ENCODE data around the gene KIAA1671. TPM values are rescaled to one million over a fixed set of nuclear protein-coding genes. Genes with fewer than 3 reads are reported as not detected.

The KIAA1671 gene
- total RNA-seq, 4 donors from 2014 or later, result 7.6 to 26.1 (median 16.7) TPM

DNA sequence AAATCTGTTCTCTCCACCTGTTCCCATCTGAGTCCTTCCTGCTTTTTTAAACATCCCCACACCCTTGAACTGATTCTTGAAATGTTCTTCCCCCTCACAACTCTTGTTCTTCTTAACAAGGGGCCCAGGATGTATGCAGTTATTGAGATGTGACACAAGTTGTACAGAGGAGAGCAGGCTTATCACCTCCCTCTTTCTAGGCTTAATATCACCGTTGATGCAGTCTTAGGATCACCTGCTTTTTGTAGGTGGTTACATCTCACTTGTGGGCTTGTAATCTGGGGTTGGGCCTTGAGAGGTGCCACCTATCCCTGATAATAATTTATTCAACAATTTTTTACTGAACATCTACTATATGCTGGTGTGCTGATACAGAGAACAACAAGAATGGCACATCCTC, 253.3 kb downstream of the KIAA1671 start:
- no peak for DNase-seq
- TF ChIP-seq CTCF (IDR thresholded peaks at IDR 0.05), result no peak
- H3K36me3 ChIP-seq, result no peaks in the 10 kb centered on the region
- H3K27me3 ChIP-seq, result no peaks in the 10 kb centered on the region
- intact Hi-C loops (cut with DNase I; ENCODE audit: low total_unique reads), result no loop called here
- no peaks in the 10 kb centered on the region for H3K4me1 ChIP-seq
- H3K27ac ChIP-seq, result no peak overlapping the region
- no peaks in the 10 kb centered on the region for H3K9me3 ChIP-seq
- H3K4me3 ChIP-seq, result no peak overlapping the region

- Histone ChIP-seq H3K4me3 (no peak overlapping the region), H3K36me3 (no peaks in the 10 kb centered on the region), H3K27ac (no peak overlapping the region), H3K4me1 (no peaks in the 10 kb centered on the region), H3K27me3 (no peaks in the 10 kb centered on the region), H3K9me3 (no peaks in the 10 kb centered on the region)
- TF ChIP-seq CTCF (IDR thresholded peaks at IDR 0.05), result no peak
- TF ChIP-seq POLR2A (IDR thresholded peaks at IDR 0.05), result no peak
- intact Hi-C loops (cut with DNase I; ENCODE audit: low total_unique reads), result no loop called here
- no peak for DNase-seq
These were observed 254.5 kb downstream of the KIAA1671 start for GRCh38 chr22:25206998-25207397.

- no peak for DNase-seq
- TF ChIP-seq POLR2A (IDR thresholded peaks at IDR 0.05) (no peak), CTCF (IDR thresholded peaks at IDR 0.05) (no peak)
- intact Hi-C loops (cut with DNase I; ENCODE audit: low total_unique reads), result no loop called here
- Histone ChIP-seq H3K4me3 (no peak overlapping the region), H3K27ac (no peak overlapping the region), H3K4me1 (no peaks in the 10 kb centered on the region), H3K27me3 (no peaks in the 10 kb centered on the region), H3K9me3 (no peaks in the 10 kb centered on the region), H3K36me3 (no peaks in the 10 kb centered on the region)
These were observed 255.1 kb downstream of the KIAA1671 start for GRCh38 chr22:25207553-25208157.

- TF ChIP-seq CTCF (IDR thresholded peaks at IDR 0.05), result no peak
- no peak for TF ChIP-seq POLR2A (IDR thresholded peaks at IDR 0.05)
- H3K9me3 ChIP-seq, result peaks cover 0 to 2% of the 10 kb centered on the region in 2 donors
- intact Hi-C loops (cut with DNase I; ENCODE audit: low total_unique reads), result no loop called here
These were observed 255.8 kb downstream of the KIAA1671 start for GRCh38 chr22:25208328-25208727.

DNA sequence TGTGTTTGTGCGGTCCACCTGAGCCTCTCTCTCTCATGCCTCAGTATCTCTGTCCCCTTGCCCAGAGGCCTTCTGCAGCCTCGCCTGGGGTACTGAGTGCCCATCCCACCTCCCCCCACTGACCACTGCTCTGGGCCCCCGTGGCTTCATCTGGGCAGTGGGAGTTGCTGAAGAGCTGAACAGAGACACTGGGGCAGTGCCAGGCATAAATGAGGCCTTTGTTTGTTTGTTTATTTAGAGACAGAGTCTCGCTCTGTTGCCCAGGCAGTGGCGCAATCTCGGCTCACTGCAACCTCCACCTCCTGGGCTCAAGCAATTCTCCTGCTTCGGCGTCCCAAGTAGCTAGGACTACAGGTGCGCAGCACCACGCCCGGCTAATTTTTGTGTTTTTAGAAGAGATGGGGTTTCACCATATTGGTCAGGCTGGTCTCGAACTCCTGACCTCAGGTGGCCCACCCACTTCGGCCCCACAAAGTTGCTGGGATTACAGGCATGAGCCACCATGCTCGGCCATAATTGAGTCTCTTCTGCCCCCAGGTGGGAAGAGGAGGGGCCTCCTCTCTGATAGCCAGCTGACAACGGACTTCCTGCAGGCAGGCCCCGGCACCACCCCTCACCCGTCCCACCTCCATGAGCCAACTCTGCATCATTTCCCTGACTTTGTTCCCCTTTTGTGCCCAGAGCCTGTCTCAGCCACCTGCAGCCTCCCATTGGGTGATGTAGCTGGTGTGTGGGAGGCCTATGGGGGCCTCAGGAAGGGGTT, 256.4 kb downstream of the KIAA1671 start:
- H3K4me1 ChIP-seq, result no peaks in the 10 kb centered on the region
- H3K27me3 ChIP-seq, result no peaks in the 10 kb centered on the region
- H3K27ac ChIP-seq, result no peak overlapping the region
- H3K9me3 ChIP-seq, result peaks cover 0 to 3% of the 10 kb centered on the region in 2 donors
- no peaks in the 10 kb centered on the region for H3K36me3 ChIP-seq
- intact Hi-C loops (cut with DNase I; ENCODE audit: low total_unique reads), result no loop called here
- H3K4me3 ChIP-seq, result no peak overlapping the region
- DNase-seq, result no peak
- no peak for TF ChIP-seq POLR2A (IDR thresholded peaks at IDR 0.05)
- TF ChIP-seq CTCF (IDR thresholded peaks at IDR 0.05), result no peak

More at GRCh38 chr22:25208328-25208727, 255.8 kb downstream of the KIAA1671 start:
- Histone ChIP-seq H3K27me3 (no peaks in the 10 kb centered on the region), H3K27ac (no peak overlapping the region), H3K4me1 (no peaks in the 10 kb centered on the region), H3K4me3 (no peak overlapping the region), H3K36me3 (no peaks in the 10 kb centered on the region)
- DNase-seq, result no peak
